Smooth muscle cell (in vitro differentiated cells): ENCODE measurements around the gene ACSS1. TPM values are rescaled to one million over a fixed set of nuclear protein-coding genes. Genes with fewer than 3 reads are reported as not detected.

Experiments used
- DNase-seq: peaks from one replicate; lab custom pipeline; 2025; ENCODE audit not compliant: unreplicated experiment; lab: John Stamatoyannopoulos, UW
- H2AFZ ChIP-seq: fragments of 200-600 bp; sonication (generic); 2 replicates; pipeline ENCODE4 v1.6.0; 2016; ENCODE audit warnings: antibody characterized with exemption, low read depth, mild to moderate bottlenecking
- H3F3A ChIP-seq: fragments of 200-600 bp; sonication (generic); 2 replicates; pipeline ENCODE4 v1.6.0; 2017; ENCODE audit warnings: antibody characterized with exemption, low read depth
- H3K27ac ChIP-seq: fragments of 200-600 bp; sonication (generic); 2 replicates; pipeline ENCODE4 v1.5.1; 2016; ENCODE audit warnings: low read depth, mild to moderate bottlenecking
- H3K27me3 ChIP-seq: fragments of 200-600 bp; sonication (generic); 2 replicates; pipeline ENCODE4 v1.6.1; 2016; ENCODE audit warnings: low read depth, mild to moderate bottlenecking
- H3K36me3 ChIP-seq: fragments of 200-600 bp; sonication (generic); 2 replicates; pipeline ENCODE4 v1.5.1; 2016; ENCODE audit warnings: low read depth
- H3K4me1 ChIP-seq: fragments of 200-600 bp; sonication (generic); 2 replicates; pipeline ENCODE4 v1.5.1; 2016; ENCODE audit warnings: low read depth
- H3K4me2 ChIP-seq: fragments of 200-600 bp; sonication (generic); 2 replicates; pipeline ENCODE4 v1.6.0; 2016; ENCODE audit warnings: mild to moderate bottlenecking
- H3K4me3 ChIP-seq: fragments of 200-600 bp; sonication (generic); 2 replicates; pipeline ENCODE4 v1.5.1; 2016; ENCODE audit warnings: mild to moderate bottlenecking
- H3K79me2 ChIP-seq: fragments of 200-600 bp; sonication (generic); 2 replicates; pipeline ENCODE4 v1.6.0; 2016; ENCODE audit warnings: low read depth, mild to moderate bottlenecking
- H3K9ac ChIP-seq: fragments of 200-600 bp; sonication (generic); 2 replicates; pipeline ENCODE4 v1.6.0; 2016; ENCODE audit warnings: low read depth
- H3K9me3 ChIP-seq: fragments of 200-600 bp; sonication (generic); replicated peaks from 2 replicates; pipeline ENCODE4 v1.5.1; 2016; ENCODE audit warnings: low read depth
- H4K20me1 ChIP-seq: fragments of 200-600 bp; sonication (generic); 2 replicates; pipeline ENCODE4 v1.6.0; 2016; ENCODE audit warnings: low read depth
- WGBS: methylation state at CpG from one replicate; pipeline ENCODE4 v1.1.7; 2016; ENCODE audit warnings: low lambda C conversion rate; 5-methylcytosine and 5-hydroxymethylcytosine counted together
- polyA plus RNA-seq: library from polyadenylated mRNA; unstranded; fragments of >200 nt; fragmentation: Nextera tagmentation; extraction: Ambion mirVana; gene quantifications from 2 replicates; pipeline ENCODE4 v1.2.1, GENCODE V29; 2016
- total RNA-seq: library from RNA; depleted of rRNA; stranded (reverse); fragments of >200 nt; gene quantifications from 2 replicates; pipeline ENCODE4 v1.2.3, GENCODE V29; 2014
- TF ChIP-seq, protein P1 (sequence below): fragments of 200-600 bp; sonication (generic); IDR thresholded peaks from 2 replicates; pipeline ENCODE4 v1.5.1; 2017; ENCODE audit warnings: borderline replicate concordance, mild to moderate bottlenecking, antibody characterized with exemption; ENCODE audit not compliant: insufficient read depth, poor library complexity, severe bottlenecking

ACSS1 gene
- total and polyA plus RNA-seq, 2 experiments from 2014 or later, result 2.4 to 2.8 TPM

DNA sequence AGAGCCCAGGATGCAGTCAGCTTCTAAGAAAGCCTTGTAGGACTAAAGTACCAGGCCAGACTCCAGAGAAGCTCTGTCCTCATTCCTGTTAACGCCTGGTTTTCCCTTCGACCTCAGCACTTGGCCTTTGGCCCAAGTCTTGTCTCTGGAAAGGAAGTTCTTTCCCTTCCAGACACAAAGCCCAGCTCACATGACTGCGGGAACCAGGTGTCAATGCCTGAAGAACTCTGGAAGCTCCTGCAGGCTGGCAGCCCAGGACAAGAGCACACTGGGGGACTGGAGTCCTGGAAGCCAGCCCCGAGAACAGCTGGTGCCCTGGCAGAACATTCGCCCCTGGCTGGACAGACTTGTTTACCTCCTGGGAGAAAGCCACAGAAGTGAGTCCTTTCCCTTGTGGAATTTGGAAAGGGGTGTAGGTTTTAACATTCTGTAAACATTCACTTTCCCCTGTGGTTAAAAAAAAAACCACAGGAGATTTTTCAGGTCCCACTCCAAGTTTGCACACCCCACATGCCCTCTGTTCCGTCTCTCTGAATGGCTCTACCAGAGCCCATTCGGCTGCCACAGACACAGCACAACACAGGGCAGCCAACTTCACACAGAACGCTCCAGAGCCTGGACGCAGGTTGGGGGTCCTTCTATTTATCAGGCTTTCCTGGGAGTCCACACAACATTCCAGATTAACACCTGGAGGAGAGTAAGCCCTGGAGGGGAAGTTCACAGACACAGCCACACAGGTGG lies 18.1 kb downstream of the ACSS1 start:
- no peak overlapping the region for H3K27ac ChIP-seq
- no peak overlapping the region for H2AFZ ChIP-seq
- H3K4me3 ChIP-seq, result no peak overlapping the region

DNA sequence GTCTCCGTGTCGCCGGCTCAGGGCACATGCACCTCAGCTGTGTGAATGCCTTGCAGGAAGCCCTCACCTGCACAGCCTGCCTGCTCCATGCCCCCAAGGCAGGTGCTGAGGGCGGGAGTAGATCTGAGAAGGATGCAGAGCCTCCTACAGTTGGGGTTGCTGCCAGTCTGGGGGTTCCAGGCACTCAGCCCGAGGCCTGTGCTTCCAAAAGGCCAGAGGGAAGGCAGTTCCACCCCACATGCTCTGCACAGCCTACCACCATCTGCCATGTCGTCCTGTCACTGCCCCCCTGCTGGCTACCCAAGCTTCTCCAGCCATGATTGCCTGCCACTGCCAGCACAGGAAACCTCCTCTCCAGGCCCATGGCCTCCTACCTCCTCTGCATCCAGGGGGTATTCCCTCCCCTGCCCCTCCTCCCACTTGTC lies 19.3 kb downstream of the ACSS1 start:
- no peak overlapping the region for H2AFZ ChIP-seq
- 88% methylated on average over 6 of the region's 6 CpGs for WGBS
- DNase-seq, result no peak
- H3K36me3 ChIP-seq, result no peaks in the 10 kb centered on the region
- H3K9me3 ChIP-seq, result no peaks in the 10 kb centered on the region
- TF ChIP-seq, protein P1, sequence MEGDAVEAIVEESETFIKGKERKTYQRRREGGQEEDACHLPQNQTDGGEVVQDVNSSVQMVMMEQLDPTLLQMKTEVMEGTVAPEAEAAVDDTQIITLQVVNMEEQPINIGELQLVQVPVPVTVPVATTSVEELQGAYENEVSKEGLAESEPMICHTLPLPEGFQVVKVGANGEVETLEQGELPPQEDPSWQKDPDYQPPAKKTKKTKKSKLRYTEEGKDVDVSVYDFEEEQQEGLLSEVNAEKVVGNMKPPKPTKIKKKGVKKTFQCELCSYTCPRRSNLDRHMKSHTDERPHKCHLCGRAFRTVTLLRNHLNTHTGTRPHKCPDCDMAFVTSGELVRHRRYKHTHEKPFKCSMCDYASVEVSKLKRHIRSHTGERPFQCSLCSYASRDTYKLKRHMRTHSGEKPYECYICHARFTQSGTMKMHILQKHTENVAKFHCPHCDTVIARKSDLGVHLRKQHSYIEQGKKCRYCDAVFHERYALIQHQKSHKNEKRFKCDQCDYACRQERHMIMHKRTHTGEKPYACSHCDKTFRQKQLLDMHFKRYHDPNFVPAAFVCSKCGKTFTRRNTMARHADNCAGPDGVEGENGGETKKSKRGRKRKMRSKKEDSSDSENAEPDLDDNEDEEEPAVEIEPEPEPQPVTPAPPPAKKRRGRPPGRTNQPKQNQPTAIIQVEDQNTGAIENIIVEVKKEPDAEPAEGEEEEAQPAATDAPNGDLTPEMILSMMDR, result no peak
- no peak overlapping the region for H3K9ac ChIP-seq
- no peak overlapping the region for H3K27ac ChIP-seq
- H3K4me3 ChIP-seq, result no peak overlapping the region
- no peaks in the 10 kb centered on the region for H3K4me1 ChIP-seq
- H3K79me2 ChIP-seq, result no peaks in the 10 kb centered on the region
- H3F3A ChIP-seq, result no peaks in the 10 kb centered on the region
- H4K20me1 ChIP-seq, result no peaks in the 10 kb centered on the region
- H3K4me2 ChIP-seq, result no peak overlapping the region
- no peaks in the 10 kb centered on the region for H3K27me3 ChIP-seq

More for the DNA sequence above, 18.1 kb downstream of the ACSS1 start:
- Histone ChIP-seq H3K9me3 (no peaks in the 10 kb centered on the region), H3K79me2 (no peaks in the 10 kb centered on the region), H4K20me1 (no peaks in the 10 kb centered on the region), H3K9ac (no peak overlapping the region), H3K4me2 (no peak overlapping the region), H3K36me3 (no peaks in the 10 kb centered on the region), H3K27me3 (no peaks in the 10 kb centered on the region), H3K4me1 (no peaks in the 10 kb centered on the region), H3F3A (no peaks in the 10 kb centered on the region)
- 81% methylated on average over 9 of the region's 9 CpGs for WGBS
- TF ChIP-seq, protein P1, result no peak
- DNase-seq, result no peak

DNA sequence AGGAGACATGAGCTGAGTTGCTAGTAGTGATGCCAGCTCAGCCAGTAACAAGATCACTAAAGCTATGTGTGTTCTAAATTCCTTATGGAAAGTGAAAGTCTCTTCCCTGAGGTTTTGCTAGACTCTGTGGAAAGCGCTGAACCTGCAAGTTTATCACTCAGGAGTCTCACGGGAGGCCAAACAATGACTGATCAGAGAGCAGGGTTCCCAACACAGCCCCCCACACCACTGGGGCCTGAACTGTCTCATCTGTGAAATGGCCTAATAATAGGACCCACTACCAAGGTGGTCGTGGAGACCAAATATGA lies 19.9 kb downstream of the ACSS1 start:
- Histone ChIP-seq H3K27ac (no peak overlapping the region), H3K4me3 (no peak overlapping the region)

More for the DNA sequence above, 19.9 kb downstream of the ACSS1 start:
- no peaks in the 10 kb centered on the region for H3K9me3 ChIP-seq
- no peaks in the 10 kb centered on the region for H3K27me3 ChIP-seq
- H3K4me1 ChIP-seq, result no peaks in the 10 kb centered on the region
- TF ChIP-seq, protein P1, result no peak
- H4K20me1 ChIP-seq, result no peaks in the 10 kb centered on the region
- H3F3A ChIP-seq, result no peaks in the 10 kb centered on the region
- no peaks in the 10 kb centered on the region for H3K79me2 ChIP-seq
- DNase-seq, result no peak
- no peak overlapping the region for H3K9ac ChIP-seq
- no peak overlapping the region for H2AFZ ChIP-seq
- 88% methylated on average over 3 of the region's 3 CpGs for WGBS
- H3K4me2 ChIP-seq, result no peak overlapping the region
- no peaks in the 10 kb centered on the region for H3K36me3 ChIP-seq
